ENCODE measurements around the gene ERI3. TPM values are rescaled to one million over a fixed set of nuclear protein-coding genes. Genes with fewer than 3 reads are reported as not detected.

ERI3 gene
- total and polyA plus RNA-seq, 2 of the 13 experiments (the other 11 are each of a cell fraction or from before 2014, with no cell fraction given) = 35.6 to 35.9 TPM

DNA sequence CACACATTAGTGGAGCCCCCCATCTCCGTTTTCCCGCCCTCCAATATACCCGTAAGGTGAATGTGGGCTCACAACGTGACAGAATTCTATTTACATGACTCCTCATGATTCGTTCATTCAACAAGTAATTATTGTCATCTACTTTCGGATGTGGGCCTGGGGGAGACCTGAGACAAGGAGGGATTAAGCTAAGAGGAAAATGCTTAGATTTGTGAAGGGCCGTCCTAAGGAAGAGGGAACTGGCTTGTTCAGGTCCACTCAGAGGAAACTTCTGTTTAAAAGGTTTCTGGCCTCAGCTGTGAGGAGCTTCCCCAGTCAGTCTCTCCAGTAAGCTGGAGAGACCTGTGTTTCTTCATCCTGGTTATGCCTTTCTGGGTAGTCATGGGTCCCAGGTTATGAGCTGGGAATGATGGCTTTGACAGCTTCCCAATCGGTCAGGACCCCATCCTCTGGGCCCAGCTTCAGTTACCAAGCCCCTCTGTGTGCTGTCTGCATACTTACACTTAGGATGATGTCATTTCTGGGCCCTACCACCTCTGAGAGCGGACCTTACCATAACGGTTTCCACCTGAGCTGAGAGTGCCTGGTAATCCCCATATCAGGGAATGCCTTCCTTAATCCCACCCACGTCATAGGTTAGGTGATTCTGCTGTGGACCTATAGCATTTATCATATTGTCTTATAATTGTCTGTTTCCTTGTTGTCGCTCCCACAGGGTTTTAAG lies 687 bp upstream of the ERI3 start (continued):
- TF ChIP-seq, protein P1, sequence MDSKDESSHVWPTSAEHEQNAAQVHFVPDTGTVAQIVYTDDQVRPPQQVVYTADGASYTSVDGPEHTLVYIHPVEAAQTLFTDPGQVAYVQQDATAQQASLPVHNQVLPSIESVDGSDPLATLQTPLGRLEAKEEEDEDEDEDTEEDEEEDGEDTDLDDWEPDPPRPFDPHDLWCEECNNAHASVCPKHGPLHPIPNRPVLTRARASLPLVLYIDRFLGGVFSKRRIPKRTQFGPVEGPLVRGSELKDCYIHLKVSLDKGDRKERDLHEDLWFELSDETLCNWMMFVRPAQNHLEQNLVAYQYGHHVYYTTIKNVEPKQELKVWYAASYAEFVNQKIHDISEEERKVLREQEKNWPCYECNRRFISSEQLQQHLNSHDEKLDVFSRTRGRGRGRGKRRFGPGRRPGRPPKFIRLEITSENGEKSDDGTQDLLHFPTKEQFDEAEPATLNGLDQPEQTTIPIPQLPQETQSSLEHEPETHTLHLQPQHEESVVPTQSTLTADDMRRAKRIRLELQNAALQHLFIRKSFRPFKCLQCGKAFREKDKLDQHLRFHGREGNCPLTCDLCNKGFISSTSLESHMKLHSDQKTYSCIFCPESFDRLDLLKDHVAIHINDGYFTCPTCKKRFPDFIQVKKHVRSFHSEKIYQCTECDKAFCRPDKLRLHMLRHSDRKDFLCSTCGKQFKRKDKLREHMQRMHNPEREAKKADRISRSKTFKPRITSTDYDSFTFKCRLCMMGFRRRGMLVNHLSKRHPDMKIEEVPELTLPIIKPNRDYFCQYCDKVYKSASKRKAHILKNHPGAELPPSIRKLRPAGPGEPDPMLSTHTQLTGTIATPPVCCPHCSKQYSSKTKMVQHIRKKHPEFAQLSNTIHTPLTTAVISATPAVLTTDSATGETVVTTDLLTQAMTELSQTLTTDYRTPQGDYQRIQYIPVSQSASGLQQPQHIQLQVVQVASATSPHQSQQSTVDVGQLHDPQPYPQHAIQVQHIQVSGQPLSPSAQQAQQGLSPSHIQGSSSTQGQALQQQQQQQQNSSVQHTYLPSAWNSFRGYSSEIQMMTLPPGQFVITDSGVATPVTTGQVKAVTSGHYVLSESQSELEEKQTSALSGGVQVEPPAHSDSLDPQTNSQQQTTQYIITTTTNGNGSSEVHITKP (CRISPR knock-in tag; IDR thresholded peaks at IDR 0.05; ENCODE audit: low read depth) = peak; percentile 95
- TF ChIP-seq CREB1 (IDR thresholded peaks at IDR 0.05) = peak; percentile 45
- no peak for TF ChIP-seq CREB1 (CRISPR knock-in tag; IDR thresholded peaks at IDR 0.05)
- TF ChIP-seq THAP11 (CRISPR knock-in tag; IDR thresholded peaks at IDR 0.05) = peak; percentile 29
- no peak for TF ChIP-seq PHB2 (IDR thresholded peaks at IDR 0.05; ENCODE audit: partially characterized antibody)
- TF ChIP-seq ARNT2 (CRISPR knock-in tag; IDR thresholded peaks at IDR 0.05; ENCODE audit: low read depth) = no peak
- TF ChIP-seq ZFP36L1 (CRISPR knock-in tag; IDR thresholded peaks at IDR 0.05) = 0 out of 2 replicates have a peak, but pooled peaks have one; percentile 37
- no peak for TF ChIP-seq SP1 (IDR thresholded peaks at IDR 0.05)
- no peak for TF ChIP-seq SP1 (CRISPR knock-in tag; IDR thresholded peaks at IDR 0.05)
- TF ChIP-seq ATF7 (IDR thresholded peaks at IDR 0.05) = peak; percentile 89
- no peak for TF ChIP-seq ATF7 (CRISPR knock-in tag; IDR thresholded peaks at IDR 0.05)
- TF ChIP-seq, protein P2, sequence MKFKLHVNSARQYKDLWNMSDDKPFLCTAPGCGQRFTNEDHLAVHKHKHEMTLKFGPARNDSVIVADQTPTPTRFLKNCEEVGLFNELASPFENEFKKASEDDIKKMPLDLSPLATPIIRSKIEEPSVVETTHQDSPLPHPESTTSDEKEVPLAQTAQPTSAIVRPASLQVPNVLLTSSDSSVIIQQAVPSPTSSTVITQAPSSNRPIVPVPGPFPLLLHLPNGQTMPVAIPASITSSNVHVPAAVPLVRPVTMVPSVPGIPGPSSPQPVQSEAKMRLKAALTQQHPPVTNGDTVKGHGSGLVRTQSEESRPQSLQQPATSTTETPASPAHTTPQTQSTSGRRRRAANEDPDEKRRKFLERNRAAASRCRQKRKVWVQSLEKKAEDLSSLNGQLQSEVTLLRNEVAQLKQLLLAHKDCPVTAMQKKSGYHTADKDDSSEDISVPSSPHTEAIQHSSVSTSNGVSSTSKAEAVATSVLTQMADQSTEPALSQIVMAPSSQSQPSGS (CRISPR knock-in tag; IDR thresholded peaks at IDR 0.05) = peak; percentile 53; the same call in 1 of the 2 replicates
- TF ChIP-seq PHF8 (CRISPR knock-in tag; IDR thresholded peaks at IDR 0.05) = no peak
- TF ChIP-seq ASH2L (IDR thresholded peaks at IDR 0.05; ENCODE audit: insufficient read length, low read depth, low read length) = peak; percentile 16
- TF ChIP-seq, protein P3, sequence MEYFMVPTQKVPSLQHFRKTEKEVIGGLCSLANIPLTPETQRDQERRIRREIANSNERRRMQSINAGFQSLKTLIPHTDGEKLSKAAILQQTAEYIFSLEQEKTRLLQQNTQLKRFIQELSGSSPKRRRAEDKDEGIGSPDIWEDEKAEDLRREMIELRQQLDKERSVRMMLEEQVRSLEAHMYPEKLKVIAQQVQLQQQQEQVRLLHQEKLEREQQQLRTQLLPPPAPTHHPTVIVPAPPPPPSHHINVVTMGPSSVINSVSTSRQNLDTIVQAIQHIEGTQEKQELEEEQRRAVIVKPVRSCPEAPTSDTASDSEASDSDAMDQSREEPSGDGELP (IDR thresholded peaks at IDR 0.05; ENCODE audit: borderline replicate concordance, low read depth) = 0 out of 2 replicates have a peak, but pooled peaks have one; percentile 9
- TF ChIP-seq, protein P4, sequence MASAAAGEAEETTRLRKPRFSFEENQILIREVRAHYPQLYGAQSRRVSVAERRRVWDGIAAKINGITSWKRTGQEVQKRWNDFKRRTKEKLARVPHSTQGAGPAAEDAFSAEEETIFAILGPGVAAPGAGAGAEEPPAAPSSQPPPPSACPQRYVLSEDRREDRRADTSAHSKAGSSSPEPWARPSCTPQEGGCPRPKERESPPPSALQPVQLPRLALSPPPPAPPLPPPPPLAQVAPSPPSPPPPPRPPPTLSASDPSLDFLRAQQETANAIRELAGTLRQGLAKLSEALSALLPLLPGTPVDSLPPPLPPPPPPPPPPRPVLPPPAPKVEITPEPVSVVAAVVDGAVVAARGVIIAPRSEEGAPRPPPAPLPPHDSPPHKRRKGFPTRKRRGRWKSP (CRISPR knock-in tag; IDR thresholded peaks at IDR 0.05) = 0 out of 2 replicates have a peak, but pooled peaks have one; percentile 42
- 0 out of 2 replicates have a peak, but pooled peaks have one; percentile 22 for TF ChIP-seq ZBTB38 (CRISPR knock-in tag; IDR thresholded peaks at IDR 0.05)
